ENCODE data around the gene RNF182.

The RNF182 gene

DNA sequence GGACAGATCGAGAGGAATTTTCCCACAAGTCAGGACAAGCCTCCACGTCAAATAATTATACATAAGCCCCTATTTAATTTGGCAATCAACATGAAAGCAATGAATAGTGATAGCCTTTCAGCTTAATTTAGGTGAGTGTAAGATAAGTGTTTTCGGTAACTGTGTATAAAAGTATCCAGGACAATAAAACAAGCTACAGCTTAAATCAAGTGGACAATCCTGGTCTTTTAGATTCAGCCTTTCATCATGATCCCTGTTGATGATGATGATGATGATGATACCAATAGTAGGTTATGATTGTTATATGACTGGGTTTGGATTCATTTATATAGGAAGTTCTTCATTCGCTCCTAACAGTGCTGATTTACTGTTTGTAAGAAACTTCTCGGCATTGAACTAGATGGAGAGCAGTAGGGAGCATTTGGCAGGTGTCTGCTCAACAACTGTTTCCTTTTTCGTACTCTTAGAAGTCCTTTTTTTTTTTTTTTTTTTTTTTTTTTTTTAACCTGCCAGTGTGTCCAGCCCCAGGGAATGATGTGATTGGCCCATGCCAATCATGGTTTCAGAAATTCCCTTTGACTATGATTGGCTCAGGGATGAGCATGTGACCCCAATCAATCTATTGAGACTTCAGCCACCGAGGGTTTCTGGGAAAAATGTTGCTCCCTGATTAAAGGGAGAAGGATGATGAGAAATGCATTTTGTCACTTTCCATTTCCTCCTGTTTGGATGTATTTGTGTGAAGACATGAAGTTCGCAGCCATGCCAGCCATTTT lies 11.3 kb upstream of the RNF182 start:
- Histone ChIP-seq H4K20me1 (ENCODE audit: insufficient read depth, low read length) (no peaks in the 10 kb centered on the region), H2AFZ (ENCODE audit: low read depth, low read length) (no peak overlapping the region), H3K4me3 (ENCODE audit: low read length) (no peak overlapping the region), H3K9ac (ENCODE audit: low read length) (no peak overlapping the region), H3K4me1 (ENCODE audit: low read length) (peaks cover 44% of the 10 kb centered on the region), H3K27ac (ENCODE audit: low read length) (no peak overlapping the region), H3K36me3 (replicated peaks; ENCODE audit: low read depth, low read length) (no peaks in the 10 kb centered on the region), H3K27me3 (ENCODE audit: low read depth, low read length) (no peaks in the 10 kb centered on the region), H3K4me2 (ENCODE audit: low read length) (peak overlapping the region; percentile 20; the same call in 1 of the 2 replicates), H3K9me3 (ENCODE audit: insufficient read depth, low read length) (no peaks in the 10 kb centered on the region), H3K79me2 (ENCODE audit: low read length) (no peaks in the 10 kb centered on the region)
- no peak for TF ChIP-seq EZH2phosphoT487 (IDR thresholded peaks at IDR 0.05; ENCODE audit: low read depth)
- TF ChIP-seq, protein P1, sequence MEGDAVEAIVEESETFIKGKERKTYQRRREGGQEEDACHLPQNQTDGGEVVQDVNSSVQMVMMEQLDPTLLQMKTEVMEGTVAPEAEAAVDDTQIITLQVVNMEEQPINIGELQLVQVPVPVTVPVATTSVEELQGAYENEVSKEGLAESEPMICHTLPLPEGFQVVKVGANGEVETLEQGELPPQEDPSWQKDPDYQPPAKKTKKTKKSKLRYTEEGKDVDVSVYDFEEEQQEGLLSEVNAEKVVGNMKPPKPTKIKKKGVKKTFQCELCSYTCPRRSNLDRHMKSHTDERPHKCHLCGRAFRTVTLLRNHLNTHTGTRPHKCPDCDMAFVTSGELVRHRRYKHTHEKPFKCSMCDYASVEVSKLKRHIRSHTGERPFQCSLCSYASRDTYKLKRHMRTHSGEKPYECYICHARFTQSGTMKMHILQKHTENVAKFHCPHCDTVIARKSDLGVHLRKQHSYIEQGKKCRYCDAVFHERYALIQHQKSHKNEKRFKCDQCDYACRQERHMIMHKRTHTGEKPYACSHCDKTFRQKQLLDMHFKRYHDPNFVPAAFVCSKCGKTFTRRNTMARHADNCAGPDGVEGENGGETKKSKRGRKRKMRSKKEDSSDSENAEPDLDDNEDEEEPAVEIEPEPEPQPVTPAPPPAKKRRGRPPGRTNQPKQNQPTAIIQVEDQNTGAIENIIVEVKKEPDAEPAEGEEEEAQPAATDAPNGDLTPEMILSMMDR (IDR thresholded peaks at IDR 0.05; ENCODE audit: low read depth, low read length), result no peak

GRCh38 chr6:13914351-13914750 lies 10.4 kb upstream of the RNF182 start:
- Histone ChIP-seq H2AFZ (ENCODE audit: low read depth, low read length) (no peak overlapping the region), H3K9ac (ENCODE audit: low read length) (no peak overlapping the region), H3K4me2 (ENCODE audit: low read length) (no peak overlapping the region), H3K36me3 (replicated peaks; ENCODE audit: low read depth, low read length) (no peaks in the 10 kb centered on the region), H3K79me2 (ENCODE audit: low read length) (no peaks in the 10 kb centered on the region), H3K27me3 (ENCODE audit: low read depth, low read length) (no peaks in the 10 kb centered on the region), H4K20me1 (ENCODE audit: insufficient read depth, low read length) (no peaks in the 10 kb centered on the region), H3K9me3 (ENCODE audit: insufficient read depth, low read length) (no peaks in the 10 kb centered on the region), H3K27ac (ENCODE audit: low read length) (no peak overlapping the region), H3K4me1 (ENCODE audit: low read length) (peaks cover 35% of the 10 kb centered on the region), H3K4me3 (ENCODE audit: low read length) (no peak overlapping the region)
- TF ChIP-seq EZH2phosphoT487 (IDR thresholded peaks at IDR 0.05; ENCODE audit: low read depth), result no peak

DNA sequence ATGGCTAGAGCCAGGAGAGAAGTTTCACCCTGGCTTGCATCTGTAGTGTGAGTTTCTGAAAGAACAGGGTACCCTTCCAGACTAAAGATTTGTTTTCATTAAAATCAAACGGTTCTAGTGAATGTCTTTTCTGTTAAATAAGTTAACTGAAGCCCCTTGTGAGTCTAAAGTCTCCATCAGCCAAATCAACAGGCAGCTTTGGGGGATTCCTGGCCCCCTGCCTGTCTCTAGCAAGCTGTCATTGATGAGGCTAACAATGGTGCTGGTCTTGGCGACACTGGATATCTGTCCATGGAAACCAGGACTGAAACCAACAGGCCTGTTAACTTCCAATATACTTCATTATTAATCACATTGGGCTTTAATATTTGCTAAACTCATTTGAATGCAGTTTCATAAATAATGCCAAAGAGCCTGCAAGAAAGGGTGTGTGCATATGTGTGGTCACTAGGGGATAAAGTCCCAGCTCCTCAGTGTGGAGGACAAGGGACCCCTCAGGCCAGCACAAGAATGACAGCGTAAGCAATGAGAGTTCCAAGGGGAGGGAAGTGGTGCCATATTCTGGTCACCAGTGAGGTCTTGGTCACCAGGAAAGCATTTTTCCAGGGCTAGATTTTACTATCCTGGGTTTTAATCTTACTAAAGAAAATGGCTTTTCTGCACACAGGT lies 9.1 kb upstream of the RNF182 start:
- Histone ChIP-seq H3K79me2 (ENCODE audit: low read length) (no peaks in the 10 kb centered on the region), H3K9me3 (ENCODE audit: insufficient read depth, low read length) (no peaks in the 10 kb centered on the region), H3K4me1 (ENCODE audit: low read length) (peaks cover 22% of the 10 kb centered on the region), H3K4me2 (ENCODE audit: low read length) (no peak overlapping the region), H4K20me1 (ENCODE audit: insufficient read depth, low read length) (no peaks in the 10 kb centered on the region), H3K27ac (ENCODE audit: low read length) (no peak overlapping the region), H3K36me3 (replicated peaks; ENCODE audit: low read depth, low read length) (no peaks in the 10 kb centered on the region), H3K9ac (ENCODE audit: low read length) (no peak overlapping the region), H3K4me3 (ENCODE audit: low read length) (no peak overlapping the region), H2AFZ (ENCODE audit: low read depth, low read length) (no peak overlapping the region), H3K27me3 (ENCODE audit: low read depth, low read length) (no peaks in the 10 kb centered on the region)
- TF ChIP-seq, protein P1 (IDR thresholded peaks at IDR 0.05; ENCODE audit: low read depth, low read length), result no peak
- TF ChIP-seq EZH2phosphoT487 (IDR thresholded peaks at IDR 0.05; ENCODE audit: low read depth), result no peak

DNA sequence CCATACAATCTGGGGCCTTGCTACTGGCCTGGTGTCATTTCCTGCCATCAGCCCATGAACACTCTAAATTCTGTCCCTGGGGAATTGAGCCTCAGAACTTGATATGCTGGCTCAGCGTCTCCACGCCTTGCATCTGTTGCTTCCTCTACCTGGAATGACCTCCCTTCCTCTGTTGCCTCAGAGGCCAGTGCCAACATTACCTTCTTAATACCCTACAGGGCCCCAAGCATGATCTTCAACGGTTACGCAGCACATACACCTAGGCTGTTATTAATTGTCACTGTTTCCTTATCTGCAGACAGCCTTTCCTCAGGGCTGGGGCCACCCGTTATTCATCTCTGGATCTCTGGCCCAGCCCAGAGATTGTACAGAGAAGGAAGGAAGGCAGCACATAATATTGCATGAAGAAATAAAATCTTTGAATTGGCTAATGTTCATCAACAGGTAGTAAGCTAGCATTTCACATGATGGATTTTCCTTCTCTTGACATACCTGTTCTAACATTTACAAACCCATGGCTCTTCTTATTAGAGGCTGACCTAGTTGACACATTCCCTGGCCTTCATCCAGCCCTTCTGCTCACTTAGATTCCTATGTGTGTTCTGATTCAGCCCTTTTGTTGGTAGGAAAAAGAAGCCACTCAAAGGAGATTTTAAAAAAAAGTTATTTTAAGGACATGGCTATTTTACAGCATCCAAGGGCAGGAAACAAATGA lies 8.4 kb upstream of the RNF182 start:
- no peaks in the 10 kb centered on the region for H3K27me3 ChIP-seq (ENCODE audit: low read depth, low read length)
- H3K9me3 ChIP-seq (ENCODE audit: insufficient read depth, low read length), result no peaks in the 10 kb centered on the region
- H3K27ac ChIP-seq (ENCODE audit: low read length), result no peak overlapping the region
- no peak overlapping the region for H3K4me3 ChIP-seq (ENCODE audit: low read length)
- H3K4me1 ChIP-seq (ENCODE audit: low read length), result peaks cover 18% of the 10 kb centered on the region
- no peak overlapping the region for H3K9ac ChIP-seq (ENCODE audit: low read length)
- no peaks in the 10 kb centered on the region for H4K20me1 ChIP-seq (ENCODE audit: insufficient read depth, low read length)
- H3K4me2 ChIP-seq (ENCODE audit: low read length), result no peak overlapping the region
- no peak overlapping the region for H2AFZ ChIP-seq (ENCODE audit: low read depth, low read length)
- H3K79me2 ChIP-seq (ENCODE audit: low read length), result no peaks in the 10 kb centered on the region
- no peak for TF ChIP-seq EZH2phosphoT487 (IDR thresholded peaks at IDR 0.05; ENCODE audit: low read depth)
- TF ChIP-seq, protein P1 (IDR thresholded peaks at IDR 0.05; ENCODE audit: low read depth, low read length), result no peak
- no peaks in the 10 kb centered on the region for H3K36me3 ChIP-seq (replicated peaks; ENCODE audit: low read depth, low read length)

Data from OCI-LY3 (cell line).